DMS53 treated with DMSO at 0.1 percent for 48 hours (cell line): ENCODE results near the gene DCDC2C.

Experiments used
- DNase-seq: peaks from one replicate; lab custom pipeline; 2025; ENCODE audit not compliant: unreplicated experiment; lab: John Stamatoyannopoulos, UW

Gene DCDC2C

DNA sequence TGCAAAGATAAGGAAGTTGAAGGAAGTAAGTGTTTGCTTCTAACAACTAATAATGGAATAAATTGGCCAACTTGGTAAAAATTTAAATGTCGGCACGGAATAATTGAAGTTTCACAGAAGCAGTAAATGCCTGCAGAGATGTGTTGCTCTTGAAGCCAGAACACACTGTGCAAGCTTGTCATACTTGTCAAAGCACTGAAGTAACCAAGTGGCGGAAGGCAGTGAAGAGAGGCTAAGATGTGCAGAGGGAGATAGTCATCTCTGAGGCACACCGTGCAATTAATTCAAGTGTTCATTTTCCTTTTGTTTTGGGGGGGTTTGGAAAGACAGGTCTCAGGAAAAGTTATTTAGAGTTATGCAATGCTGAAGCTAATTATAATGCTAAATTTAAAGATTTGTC lies 5.2 kb downstream of the DCDC2C start:
- DNase-seq: no peak

DNA sequence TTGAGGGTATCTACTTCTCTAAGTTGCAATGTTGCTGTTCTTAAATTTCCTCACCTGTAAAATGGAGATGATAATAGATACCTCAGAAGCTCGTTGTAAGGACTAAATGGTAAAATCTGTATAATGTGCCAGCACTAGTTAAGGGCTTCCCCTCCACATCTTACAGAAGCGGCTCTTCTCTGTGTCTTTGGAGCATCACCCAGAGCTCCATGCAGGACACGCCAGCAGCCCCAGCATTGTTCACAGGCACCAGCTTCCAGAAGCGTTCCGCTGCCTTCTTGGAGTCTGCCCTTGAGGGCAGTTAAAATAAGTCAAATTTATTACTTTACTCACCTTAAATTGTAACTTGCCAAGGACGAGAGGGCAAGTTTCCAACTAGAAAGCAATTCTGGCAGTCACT lies 5.8 kb downstream of the DCDC2C start:
- DNase-seq: no peak

DNA sequence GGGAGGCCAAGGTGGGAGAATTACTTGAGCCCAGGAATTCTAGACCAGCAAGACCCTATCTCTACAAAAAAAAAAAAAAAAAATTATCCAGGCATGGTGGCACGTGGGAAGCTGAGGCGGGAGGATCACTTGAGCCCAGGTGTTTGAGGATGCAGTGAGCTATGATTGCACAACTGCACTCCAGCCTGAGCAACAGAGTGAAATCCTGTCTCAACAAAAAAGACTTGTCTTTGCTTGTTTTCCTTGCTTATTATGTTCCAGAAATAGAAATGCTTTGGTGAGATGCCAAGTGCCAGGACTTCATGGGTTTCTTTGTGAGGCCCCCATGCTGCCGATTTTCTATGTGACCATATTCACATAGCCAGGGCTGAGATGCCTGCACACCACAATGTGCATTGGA lies 9.0 kb downstream of the DCDC2C start:
- DNase-seq: no peak

DNA sequence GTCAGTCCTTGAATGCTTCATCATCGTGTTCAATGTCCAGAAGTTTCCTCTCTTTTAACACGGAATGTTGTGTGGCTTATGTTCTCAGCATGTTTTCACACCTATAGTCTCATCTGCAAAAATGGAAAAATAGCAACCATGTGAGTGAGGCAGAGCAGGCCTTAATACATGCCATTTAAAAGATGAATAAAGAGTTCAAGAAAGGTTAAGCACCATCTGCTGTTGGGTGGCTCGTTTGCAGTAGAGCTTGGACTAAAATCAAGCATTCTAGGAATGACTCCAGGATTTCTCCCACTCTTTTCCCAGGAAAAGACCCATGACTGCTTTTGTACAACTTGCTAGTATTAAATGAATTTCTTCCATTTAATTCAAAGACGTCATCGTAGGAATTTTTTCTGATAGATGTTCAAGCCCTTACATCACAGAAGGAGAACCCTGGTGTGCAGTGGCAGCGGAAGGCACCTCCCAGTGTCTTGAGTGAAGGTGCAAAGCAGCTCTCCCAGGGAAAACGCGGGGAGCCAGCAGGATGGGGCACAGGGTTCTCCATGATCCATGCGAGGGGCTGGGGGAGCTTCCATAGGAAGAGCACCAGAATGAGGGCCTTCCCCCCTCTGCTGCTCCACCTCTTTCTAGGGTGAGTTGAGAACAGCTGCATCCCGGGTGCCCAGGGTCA lies 9.6 kb downstream of the DCDC2C start:
- no peak for DNase-seq

DNA sequence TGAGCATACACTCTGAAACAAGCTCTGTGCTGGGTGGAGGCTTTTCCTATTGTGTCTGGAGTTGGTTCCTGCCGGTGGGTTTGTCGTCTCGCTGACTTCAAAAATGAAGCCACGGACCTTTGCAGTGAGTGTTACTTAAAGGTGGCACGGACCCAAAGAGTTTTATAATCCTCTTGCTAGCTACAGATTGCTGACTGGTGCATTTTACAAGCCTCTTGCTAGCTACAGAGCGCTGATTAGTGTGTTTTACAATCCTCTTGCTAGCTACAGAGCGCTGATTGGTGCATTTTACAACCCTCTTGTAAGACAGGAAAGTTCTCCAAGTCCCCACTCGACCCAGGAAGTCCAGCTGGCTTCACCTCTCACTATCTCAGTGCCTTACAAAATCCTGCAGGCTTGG lies 15.3 kb downstream of the DCDC2C start:
- DNase-seq: no peak

DNA sequence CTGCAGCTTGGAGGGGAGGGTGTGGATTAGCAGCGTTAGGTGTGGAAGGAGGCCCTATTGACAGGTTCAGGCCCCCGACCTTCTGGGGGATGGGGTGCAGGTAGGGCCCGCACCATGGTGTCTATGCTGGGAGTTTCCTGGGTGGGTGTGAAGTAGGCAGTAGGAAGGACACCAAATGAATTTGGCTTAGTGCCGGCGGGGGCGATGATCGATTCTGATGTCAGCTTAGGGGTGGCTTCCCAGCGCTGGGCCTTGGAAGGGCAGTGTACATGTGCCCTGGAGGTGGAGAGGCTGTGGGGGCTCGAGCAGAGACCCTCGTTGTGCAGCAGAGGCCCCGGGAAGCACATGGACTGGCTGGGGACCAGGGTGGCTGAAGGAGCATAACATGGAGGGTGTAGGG lies 21.6 kb downstream of the DCDC2C start:
- no peak for DNase-seq

DNA sequence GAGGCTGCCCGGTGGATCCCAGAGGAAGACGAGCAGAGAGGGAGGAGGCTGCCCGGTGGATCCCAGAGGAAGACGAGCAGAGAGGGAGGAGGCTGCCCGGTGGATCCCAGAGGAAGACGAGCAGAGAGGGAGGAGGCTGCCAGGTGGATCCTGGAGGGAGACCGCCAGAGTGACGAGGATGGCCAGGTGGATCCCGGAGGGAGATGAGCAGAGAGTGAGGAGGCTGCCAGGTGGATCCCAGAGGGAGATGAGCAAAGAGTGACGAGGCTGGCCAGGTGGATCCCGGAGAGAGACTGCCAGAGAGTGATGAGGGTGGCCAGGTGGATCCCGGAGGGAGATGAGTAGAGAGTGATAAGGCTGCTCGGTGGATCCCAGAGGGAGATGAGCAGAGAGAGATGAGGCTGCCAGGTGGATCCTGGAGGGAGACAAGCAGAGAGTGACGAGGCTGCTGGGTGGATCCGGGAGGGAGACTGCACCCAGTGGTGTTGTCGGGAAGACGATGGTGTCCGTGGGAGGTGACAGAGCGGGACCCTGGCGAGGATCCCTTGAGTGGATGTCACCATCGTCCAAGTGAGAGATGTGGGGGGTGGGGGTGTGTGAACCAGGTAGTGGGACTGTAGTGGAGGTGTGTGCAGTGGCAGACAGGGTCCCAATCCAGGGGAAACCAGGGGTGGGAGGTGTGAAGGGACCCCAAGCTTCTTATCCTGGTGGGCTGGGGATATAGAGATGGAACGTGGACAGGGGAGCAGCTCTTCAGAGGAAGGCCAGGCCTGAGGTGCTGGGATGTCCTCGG lies 22.3 kb downstream of the DCDC2C start:
- no peak for DNase-seq

DNA sequence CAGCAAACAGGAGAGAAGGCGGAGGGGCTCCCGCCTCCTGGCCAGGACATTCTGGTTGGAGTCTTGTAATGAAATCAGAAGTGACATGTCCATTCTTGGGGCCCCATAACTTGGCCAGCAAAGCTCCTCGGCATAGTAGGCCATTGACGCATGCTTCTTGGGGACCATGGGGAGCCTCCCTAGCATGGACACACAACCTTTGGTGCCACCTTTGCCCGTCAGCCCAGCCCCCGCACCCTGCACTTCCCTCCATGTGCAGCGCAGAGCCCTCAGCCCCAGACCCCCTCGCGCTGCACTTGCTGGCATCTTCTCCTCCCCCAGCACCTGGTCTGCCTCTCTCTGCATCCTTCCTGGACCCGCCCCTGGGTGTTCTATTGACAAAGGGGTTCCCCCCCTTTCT lies 23.1 kb downstream of the DCDC2C start:
- no peak for DNase-seq

DNA sequence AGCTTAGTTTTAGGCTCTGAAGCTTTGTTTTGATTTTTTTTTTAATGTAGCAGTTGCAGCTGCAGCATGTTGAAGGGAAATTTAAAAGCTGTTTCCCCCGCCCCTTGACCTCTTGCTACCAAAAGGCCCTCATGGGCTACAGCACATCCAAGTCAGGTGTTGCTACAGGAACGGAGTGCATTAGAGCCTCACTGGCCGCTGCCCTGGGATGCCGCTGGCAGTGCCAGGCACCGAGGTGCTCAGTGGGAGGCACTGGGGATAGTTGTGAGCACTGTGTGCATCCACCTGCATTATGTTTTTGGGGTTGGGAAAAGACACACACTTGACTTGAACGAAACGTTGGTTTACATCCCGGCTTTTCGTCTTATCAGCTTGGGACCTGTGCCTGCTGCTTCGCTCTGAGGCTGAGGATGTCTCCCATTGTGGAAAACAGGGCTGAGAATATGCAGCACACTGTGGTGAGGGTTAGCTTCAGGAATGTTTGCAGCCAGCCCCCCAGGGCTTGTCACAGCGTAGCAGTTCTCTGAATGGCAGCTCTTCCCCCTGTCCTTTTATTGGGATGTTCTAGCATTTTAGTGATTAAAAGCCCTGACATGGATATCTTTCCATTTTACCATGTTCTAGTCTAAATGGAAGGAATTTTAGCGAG lies 24.1 kb downstream of the DCDC2C start:
- DNase-seq: no peak

DNA sequence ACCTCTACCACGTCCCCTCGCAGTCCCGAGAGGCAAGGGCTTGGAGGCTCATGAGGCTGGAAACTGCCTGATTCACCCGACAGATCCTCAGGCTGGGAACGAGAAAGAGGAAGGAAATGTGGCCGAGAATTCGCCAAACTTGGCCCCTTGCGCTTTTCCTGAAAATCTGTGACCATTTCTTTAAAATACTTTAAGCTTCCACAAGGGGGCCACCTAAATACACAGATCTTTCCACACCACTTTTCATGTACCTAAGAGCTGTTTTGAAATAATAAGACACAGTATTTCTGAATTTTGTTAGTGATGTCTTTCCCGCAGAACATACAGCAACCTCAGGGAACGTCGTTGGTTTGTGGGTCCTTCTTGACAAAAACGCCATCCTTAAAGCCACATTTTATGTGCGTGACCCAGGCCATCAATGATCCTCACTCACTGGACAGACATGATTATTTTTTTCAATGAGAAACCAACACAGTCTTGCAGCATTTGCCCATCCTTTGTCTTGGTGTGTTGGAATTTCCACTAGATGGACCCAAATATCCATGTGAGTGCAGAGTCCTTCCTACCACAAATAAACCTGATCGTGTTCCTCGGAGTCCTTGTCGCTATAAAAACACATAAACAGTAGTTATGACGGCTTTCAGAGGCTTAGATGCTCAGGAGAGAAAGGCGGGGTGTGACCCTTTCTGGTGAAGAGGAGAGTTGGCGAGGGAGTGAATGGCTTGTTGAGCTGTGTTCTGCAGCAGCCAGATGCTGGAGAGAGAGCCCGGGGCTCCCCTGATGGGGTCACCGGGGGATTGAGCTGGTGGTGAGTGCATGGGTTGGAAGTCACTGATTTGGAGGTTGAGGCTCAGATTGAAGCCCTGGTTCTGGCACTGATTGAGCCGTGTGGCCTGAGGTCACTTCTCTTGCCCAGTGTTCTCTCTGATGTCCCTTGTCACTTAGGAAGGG lies 25.0 kb downstream of the DCDC2C start:
- DNase-seq: peak; percentile 15

DNA sequence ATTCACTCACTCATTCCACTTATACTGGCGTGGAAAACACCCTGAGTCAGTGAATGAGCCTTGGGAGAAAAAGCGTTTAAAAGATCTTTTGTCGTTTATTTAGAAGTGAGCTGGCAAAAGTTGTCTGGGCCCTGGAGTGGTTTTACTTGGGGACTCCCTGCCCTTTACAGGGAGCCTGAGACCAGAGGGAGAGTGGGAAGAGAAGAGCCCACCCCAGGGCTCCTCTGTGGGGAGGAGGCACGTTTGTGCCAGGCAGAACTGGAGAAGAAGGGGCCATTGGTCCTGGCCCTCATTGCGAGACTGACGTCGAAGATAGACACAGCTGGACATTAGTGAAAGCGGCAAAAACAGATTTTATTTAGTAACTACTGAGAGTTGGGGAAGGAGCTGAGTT lies 25.7 kb downstream of the DCDC2C start:
- DNase-seq: no peak

DNA sequence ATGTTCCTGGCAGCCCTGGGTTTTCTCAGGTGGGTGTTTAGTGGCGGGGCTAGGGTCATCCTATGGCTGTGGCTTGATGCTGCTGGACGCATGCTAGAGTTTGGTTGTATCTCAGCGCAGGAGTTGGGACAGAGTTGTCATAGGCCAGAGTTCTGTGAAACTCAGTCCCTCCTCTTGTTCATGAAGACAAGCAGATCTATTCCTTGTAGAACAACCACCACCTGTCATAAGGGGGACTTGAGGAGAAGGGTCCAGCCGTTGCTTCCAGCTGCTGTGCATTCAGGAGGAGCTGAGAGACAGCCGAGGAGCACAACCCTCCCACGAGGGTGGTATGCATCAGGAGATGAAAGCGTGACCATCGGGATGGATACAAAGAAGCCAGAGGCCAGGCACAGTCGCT lies 26.4 kb downstream of the DCDC2C start:
- no peak for DNase-seq

DNA sequence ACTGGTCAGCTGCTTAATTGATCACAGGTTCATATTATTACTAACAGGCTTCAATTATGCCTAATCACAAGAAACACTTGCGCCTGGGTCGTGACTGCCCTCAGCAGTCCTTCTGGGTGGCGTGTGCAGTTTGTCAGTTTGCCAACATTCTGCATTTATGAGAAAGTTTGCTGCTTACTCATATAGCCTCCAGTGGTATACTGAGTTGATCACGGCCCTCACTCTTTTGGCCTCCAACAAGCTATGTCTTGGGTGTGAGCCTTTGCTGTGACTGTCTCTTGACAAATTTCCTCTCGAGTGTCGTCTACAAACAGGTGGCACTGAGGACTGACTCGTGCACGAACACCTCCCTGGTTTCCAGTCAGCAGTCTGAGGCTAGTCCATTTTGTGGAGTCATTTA lies 27.3 kb downstream of the DCDC2C start:
- no peak for DNase-seq

DNA sequence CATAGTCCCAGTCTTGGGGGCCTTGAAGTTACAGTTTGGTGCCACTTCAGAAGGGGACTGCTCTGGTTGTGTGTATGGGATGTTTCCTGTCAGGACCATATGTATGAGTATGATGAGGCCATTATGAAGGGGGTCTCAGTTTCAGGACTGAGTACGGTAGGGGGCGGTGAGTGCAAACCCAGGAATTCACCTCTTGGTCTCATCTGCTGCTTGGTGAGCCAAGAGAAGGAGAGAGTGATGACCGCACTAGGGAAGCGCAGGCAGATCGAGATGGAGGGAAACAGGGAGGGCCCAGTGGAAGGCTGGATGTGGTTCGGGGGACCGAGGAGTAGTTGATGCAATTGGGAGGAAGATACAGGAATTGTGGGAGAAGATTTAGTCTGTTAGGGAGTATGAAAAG lies 28.5 kb downstream of the DCDC2C start:
- DNase-seq: no peak

DNA sequence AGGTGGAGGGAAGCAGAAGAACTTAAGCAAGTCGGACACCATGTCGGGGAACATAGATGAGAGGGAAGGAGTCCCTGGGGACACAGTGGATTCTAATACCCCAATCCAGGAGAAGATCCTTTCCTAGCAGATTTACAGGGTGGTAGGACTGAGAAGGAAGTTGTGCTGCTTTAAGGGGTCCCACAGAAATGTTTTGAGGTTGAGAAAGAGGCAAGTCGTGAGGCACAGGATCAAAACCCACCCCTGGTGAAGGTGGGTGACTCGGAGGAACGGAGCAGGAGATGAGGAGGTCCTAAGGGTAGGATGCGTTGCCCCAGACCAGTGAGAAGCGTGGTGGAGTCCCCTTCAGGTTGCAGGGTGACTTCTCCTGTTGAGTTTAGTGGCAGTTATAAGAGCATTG lies 32.7 kb downstream of the DCDC2C start:
- no peak for DNase-seq

DNA sequence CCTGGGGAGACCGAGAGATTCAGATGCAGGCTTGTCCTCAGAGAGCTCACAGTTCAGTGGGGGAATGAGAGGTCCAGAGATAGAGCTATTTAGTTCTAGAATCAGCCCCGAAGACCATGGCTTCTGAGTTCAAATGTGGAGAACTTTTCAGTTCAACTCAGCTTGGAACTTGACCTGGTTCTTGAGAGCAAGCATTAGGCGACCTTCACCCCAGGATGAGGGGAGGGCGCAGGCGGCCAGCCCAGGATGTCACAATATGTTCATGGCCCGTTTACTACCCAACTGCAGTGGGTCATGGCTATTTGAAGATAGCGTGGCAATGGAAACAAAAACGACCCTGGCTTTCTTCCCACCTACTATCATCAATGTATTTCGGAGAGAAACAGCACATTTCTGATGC lies 33.8 kb downstream of the DCDC2C start:
- no peak for DNase-seq

DNA sequence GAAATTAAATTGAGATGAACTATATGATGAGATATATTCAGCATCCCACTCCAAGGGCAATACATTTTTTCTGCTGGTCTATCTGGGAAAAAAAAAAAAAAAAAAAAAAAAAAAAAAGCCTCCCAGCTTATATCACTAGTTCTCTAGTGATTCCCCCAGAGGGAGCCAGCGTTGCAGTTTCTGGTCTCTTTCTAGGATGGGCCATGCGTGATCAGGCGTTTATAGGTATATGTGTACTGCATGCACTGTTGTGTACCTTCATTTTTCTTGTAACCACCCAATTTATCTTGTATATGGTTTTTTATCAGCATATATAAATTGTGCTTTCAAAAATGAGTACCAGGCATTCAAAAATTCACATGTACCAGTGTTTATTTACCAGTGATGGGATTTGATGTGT lies 35.1 kb downstream of the DCDC2C start:
- no peak for DNase-seq

DNA sequence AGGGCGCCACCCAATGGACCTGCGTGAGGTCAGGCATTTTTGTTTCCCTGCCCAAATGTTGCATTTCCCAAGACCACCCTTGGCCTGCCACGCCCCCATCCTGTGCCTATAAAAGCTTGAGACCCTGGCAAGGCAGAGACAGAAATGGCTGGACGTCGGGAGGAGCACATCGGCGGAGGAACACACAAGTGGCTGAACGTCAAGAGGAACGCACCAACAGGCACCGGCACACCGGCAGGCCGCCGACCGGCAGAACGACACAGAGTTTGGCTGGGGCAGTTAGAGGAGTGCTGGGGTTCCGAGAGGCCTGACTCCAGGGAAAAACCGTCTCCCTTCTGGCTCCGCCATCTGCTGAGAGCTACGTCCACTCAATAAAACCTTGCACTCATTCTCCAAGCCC lies 35.9 kb downstream of the DCDC2C start:
- no peak for DNase-seq

DNA sequence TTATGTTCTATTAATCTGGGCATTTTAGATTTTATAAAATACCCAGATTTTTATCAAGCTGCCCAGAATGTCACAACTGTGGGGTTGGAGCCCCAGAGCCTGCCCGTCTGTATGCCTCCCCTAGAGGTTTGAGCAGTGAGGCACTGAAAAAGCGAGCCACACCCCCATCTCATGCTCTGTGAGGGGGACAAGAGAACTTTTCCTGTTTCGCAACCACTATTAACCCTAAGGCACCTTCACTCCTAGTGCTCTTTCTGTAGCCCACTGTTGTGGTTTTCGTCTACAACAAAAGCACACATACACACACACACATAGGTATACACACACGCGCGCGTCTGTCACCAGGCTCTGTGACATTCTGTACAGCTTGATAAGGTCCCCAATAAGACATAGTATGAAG lies 38.0 kb downstream of the DCDC2C start:
- no peak for DNase-seq

DNA sequence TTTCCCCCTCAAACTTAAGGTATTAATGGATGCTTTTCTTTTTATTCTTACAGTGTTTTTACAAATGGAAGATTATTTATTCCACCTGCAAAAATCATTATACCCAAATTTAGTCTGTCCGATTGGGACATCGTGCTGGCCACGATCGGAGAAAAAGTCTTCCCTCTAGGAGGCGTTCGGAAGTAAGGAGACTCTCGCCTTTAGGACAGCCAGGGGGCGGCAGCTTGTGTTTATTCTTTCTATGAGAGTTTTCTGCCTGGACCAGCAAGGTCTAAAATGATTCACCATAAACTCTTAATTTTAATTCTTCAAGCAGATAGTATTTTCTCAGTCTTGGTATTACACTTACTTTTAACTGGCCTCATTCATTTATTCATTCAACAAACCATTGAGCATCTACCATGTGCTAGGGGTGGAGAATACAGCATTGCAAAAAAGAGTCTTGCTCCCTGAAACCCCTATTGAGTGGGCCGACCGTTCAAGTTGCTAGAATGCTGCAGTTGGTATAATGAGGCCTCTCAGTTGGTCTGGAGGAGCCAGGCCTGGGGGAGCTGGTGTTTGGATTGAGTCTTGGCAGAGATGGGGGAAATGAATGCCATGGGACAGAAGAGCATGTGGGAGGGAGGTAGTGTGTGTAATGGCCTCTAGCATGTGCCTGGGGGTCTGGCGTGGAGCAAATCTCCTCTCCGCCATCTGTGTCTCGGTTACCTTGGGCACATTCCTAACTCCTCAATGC lies 38.7 kb downstream of the DCDC2C start:
- no peak for DNase-seq
